ENCODE measurements around the gene EGLN1. TPM values are rescaled to one million over a fixed set of nuclear protein-coding genes. Genes with fewer than 3 reads are reported as not detected.

EGLN1 gene
- total and polyA plus RNA-seq, 2 experiments from 2014 or later = 1.9 to 6.0 TPM

DNA sequence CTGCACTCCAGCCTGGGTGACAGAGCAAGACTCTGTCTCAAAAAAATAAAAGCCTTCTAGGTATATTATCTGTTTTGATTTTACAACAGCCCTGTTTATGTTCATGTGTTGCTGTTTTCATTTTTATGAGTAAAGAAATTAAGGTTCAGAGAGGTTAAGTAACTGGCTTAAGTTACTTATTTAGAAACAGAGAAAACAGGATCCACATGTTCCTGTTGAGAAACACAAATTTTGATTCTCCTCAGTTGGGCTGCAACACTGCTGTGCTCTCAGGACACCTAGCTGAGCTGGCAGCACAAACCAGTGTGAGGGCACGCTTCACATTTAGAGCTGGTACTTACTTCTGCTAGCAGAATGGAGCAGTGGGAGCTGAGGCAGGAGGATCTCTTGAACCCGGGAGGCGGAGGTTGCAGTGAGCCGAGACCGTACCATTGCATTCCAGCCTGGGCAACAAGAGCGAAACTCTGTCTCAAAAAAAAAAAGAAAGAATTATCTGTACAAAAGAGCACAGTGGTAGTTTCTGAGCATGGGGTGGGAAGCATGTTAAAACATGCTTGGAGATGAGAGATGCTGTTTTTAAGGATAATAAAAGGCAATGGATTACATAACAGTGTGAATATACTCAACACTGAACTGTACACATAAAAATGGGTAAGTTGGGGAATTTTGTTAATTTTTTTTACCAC is 81.6 kb downstream of the EGLN1 start (continued):
- TF ChIP-seq, protein P1, sequence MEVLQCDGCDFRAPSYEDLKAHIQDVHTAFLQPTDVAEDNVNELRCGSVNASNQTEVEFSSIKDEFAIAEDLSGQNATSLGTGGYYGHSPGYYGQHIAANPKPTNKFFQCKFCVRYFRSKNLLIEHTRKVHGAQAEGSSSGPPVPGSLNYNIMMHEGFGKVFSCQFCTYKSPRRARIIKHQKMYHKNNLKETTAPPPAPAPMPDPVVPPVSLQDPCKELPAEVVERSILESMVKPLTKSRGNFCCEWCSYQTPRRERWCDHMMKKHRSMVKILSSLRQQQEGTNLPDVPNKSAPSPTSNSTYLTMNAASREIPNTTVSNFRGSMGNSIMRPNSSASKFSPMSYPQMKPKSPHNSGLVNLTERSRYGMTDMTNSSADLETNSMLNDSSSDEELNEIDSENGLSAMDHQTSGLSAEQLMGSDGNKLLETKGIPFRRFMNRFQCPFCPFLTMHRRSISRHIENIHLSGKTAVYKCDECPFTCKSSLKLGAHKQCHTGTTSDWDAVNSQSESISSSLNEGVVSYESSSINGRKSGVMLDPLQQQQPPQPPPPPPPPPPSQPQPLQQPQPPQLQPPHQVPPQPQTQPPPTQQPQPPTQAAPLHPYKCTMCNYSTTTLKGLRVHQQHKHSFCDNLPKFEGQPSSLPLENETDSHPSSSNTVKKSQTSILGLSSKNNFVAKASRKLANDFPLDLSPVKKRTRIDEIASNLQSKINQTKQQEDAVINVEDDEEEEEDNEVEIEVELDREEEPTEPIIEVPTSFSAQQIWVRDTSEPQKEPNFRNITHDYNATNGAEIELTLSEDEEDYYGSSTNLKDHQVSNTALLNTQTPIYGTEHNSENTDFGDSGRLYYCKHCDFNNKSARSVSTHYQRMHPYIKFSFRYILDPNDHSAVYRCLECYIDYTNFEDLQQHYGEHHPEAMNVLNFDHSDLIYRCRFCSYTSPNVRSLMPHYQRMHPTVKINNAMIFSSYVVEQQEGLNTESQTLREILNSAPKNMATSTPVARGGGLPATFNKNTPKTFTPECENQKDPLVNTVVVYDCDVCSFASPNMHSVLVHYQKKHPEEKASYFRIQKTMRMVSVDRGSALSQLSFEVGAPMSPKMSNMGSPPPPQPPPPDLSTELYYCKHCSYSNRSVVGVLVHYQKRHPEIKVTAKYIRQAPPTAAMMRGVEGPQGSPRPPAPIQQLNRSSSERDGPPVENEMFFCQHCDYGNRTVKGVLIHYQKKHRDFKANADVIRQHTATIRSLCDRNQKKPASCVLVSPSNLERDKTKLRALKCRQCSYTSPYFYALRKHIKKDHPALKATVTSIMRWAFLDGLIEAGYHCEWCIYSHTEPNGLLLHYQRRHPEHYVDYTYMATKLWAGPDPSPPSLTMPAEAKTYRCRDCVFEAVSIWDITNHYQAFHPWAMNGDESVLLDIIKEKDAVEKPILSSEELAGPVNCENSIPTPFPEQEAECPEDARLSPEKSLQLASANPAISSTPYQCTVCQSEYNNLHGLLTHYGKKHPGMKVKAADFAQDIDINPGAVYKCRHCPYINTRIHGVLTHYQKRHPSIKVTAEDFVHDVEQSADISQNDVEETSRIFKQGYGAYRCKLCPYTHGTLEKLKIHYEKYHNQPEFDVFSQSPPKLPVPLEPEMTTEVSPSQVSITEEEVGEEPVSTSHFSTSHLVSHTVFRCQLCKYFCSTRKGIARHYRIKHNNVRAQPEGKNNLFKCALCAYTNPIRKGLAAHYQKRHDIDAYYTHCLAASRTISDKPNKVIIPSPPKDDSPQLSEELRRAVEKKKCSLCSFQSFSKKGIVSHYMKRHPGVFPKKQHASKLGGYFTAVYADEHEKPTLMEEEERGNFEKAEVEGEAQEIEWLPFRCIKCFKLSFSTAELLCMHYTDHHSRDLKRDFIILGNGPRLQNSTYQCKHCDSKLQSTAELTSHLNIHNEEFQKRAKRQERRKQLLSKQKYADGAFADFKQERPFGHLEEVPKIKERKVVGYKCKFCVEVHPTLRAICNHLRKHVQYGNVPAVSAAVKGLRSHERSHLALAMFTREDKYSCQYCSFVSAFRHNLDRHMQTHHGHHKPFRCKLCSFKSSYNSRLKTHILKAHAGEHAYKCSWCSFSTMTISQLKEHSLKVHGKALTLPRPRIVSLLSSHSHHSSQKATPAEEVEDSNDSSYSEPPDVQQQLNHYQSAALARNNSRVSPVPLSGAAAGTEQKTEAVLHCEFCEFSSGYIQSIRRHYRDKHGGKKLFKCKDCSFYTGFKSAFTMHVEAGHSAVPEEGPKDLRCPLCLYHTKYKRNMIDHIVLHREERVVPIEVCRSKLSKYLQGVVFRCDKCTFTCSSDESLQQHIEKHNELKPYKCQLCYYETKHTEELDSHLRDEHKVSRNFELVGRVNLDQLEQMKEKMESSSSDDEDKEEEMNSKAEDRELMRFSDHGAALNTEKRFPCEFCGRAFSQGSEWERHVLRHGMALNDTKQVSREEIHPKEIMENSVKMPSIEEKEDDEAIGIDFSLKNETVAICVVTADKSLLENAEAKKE (CRISPR knock-in tag; IDR thresholded peaks at IDR 0.05) = no peak
- TF ChIP-seq EZH2phosphoT487 (IDR thresholded peaks at IDR 0.05; ENCODE audit: unreplicated experiment) (no peak), ZNF331 (CRISPR knock-in tag; IDR thresholded peaks at IDR 0.05; ENCODE audit: low read depth) (no peak), EZH2 (IDR thresholded peaks at IDR 0.05; ENCODE audit: low read depth, unreplicated experiment) (no peak), JUNB (IDR thresholded peaks at IDR 0.05; ENCODE audit: unreplicated experiment) (no peak)
- TF ChIP-seq, protein P2, sequence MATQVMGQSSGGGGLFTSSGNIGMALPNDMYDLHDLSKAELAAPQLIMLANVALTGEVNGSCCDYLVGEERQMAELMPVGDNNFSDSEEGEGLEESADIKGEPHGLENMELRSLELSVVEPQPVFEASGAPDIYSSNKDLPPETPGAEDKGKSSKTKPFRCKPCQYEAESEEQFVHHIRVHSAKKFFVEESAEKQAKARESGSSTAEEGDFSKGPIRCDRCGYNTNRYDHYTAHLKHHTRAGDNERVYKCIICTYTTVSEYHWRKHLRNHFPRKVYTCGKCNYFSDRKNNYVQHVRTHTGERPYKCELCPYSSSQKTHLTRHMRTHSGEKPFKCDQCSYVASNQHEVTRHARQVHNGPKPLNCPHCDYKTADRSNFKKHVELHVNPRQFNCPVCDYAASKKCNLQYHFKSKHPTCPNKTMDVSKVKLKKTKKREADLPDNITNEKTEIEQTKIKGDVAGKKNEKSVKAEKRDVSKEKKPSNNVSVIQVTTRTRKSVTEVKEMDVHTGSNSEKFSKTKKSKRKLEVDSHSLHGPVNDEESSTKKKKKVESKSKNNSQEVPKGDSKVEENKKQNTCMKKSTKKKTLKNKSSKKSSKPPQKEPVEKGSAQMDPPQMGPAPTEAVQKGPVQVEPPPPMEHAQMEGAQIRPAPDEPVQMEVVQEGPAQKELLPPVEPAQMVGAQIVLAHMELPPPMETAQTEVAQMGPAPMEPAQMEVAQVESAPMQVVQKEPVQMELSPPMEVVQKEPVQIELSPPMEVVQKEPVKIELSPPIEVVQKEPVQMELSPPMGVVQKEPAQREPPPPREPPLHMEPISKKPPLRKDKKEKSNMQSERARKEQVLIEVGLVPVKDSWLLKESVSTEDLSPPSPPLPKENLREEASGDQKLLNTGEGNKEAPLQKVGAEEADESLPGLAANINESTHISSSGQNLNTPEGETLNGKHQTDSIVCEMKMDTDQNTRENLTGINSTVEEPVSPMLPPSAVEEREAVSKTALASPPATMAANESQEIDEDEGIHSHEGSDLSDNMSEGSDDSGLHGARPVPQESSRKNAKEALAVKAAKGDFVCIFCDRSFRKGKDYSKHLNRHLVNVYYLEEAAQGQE (IDR thresholded peaks at IDR 0.05; ENCODE audit: unreplicated experiment) = no peak
